Measurements from ENCODE around the gene ERBB2. TPM values are rescaled to one million over a fixed set of nuclear protein-coding genes. Genes with fewer than 3 reads are reported as not detected.
"Not testable (repeated sequence)": the region's sequence is repeated elsewhere in the genome, so short reads cannot be mapped to it uniquely, and the experiment has no call there.

Gene ERBB2
- total and polyA plus RNA-seq, 9 donors, result 80.4 to 171 (median 123) TPM

- Histone ChIP-seq H3K27ac (ENCODE audit: low read length) (peak overlapping the region; percentile 81), H3K27me3 (ENCODE audit: control insufficient read depth, insufficient read depth, low read length) (peaks cover 22% of the 10 kb centered on the region), H3K4me1 (ENCODE audit: control insufficient read depth, insufficient read depth, low read length) (peaks cover 68% of the 10 kb centered on the region), H3K4me3 (ENCODE audit: low read length) (no peak overlapping the region), H3K9me3 (replicated peaks; ENCODE audit: control insufficient read depth, low read depth, low read length) (no peaks in the 10 kb centered on the region), H3K36me3 (ENCODE audit: control insufficient read depth, insufficient read depth, low read length) (peaks cover 25% of the 10 kb centered on the region)
- no peak for DNase-seq
- WGBS (ENCODE audit: insufficient coverage), result 54% methylated on average over 2 of the region's 12 CpGs
Observed at GRCh38 chr17:39702901-39703893, 3.3 kb downstream of the ERBB2 start.

GRCh38 chr17:39703913-39704312 lies 4.0 kb downstream of the ERBB2 start:
- Histone ChIP-seq H3K4me3 (ENCODE audit: low read length) (no peak overlapping the region), H3K4me1 (ENCODE audit: control insufficient read depth, insufficient read depth, low read length) (peaks cover 67% of the 10 kb centered on the region), H3K27ac (ENCODE audit: low read length) (peak overlapping the region; percentile 81), H3K9me3 (replicated peaks; ENCODE audit: control insufficient read depth, low read depth, low read length) (no peaks in the 10 kb centered on the region), H3K27me3 (ENCODE audit: control insufficient read depth, insufficient read depth, low read length) (peaks cover 21% of the 10 kb centered on the region), H3K36me3 (ENCODE audit: control insufficient read depth, insufficient read depth, low read length) (peaks cover 33% of the 10 kb centered on the region)
- DNase-seq, result no peak
- WGBS (ENCODE audit: insufficient coverage), result 79% methylated on average over 2 of the region's 5 CpGs

GRCh38 chr17:39704821-39705551 lies 5.1 kb downstream of the ERBB2 start:
- Histone ChIP-seq H3K9me3 (replicated peaks; ENCODE audit: control insufficient read depth, low read depth, low read length) (no peaks in the 10 kb centered on the region), H3K27me3 (ENCODE audit: control insufficient read depth, insufficient read depth, low read length) (peaks cover 14% of the 10 kb centered on the region), H3K4me1 (ENCODE audit: control insufficient read depth, insufficient read depth, low read length) (peaks cover 59% of the 10 kb centered on the region), H3K4me3 (ENCODE audit: low read length) (no peak overlapping the region), H3K36me3 (ENCODE audit: control insufficient read depth, insufficient read depth, low read length) (peaks cover 43% of the 10 kb centered on the region), H3K27ac (ENCODE audit: low read length) (peak overlapping the region; percentile 85)
- DNase-seq, result peak; percentile 57
- WGBS (ENCODE audit: insufficient coverage), result 38% methylated on average over 8 of the region's 11 CpGs

- peaks cover 10% of the 10 kb centered on the region for H3K27me3 ChIP-seq (ENCODE audit: control insufficient read depth, insufficient read depth, low read length)
- peak overlapping the region; percentile 85 for H3K27ac ChIP-seq (ENCODE audit: low read length)
- H3K4me3 ChIP-seq (ENCODE audit: low read length), result no peak overlapping the region
- 83% methylated on average over 11 of the region's 12 CpGs for WGBS (ENCODE audit: insufficient coverage)
- H3K36me3 ChIP-seq (ENCODE audit: control insufficient read depth, insufficient read depth, low read length), result peaks cover 52% of the 10 kb centered on the region
- no peak for DNase-seq
- H3K9me3 ChIP-seq (replicated peaks; ENCODE audit: control insufficient read depth, low read depth, low read length), result no peaks in the 10 kb centered on the region
- H3K4me1 ChIP-seq (ENCODE audit: control insufficient read depth, insufficient read depth, low read length), result peaks cover 58% of the 10 kb centered on the region
Observed at GRCh38 chr17:39705786-39706348, 6.0 kb downstream of the ERBB2 start.

- H3K4me1 ChIP-seq (ENCODE audit: control insufficient read depth, insufficient read depth, low read length), result peaks cover 53% of the 10 kb centered on the region
- peak overlapping the region; percentile 85 for H3K27ac ChIP-seq (ENCODE audit: low read length)
- H3K36me3 ChIP-seq (ENCODE audit: control insufficient read depth, insufficient read depth, low read length), result peaks cover 57% of the 10 kb centered on the region
- WGBS (ENCODE audit: insufficient coverage), result 73% methylated on average over 2 of the region's 8 CpGs
- H3K27me3 ChIP-seq (ENCODE audit: control insufficient read depth, insufficient read depth, low read length), result peaks cover 4% of the 10 kb centered on the region
- no peaks in the 10 kb centered on the region for H3K9me3 ChIP-seq (replicated peaks; ENCODE audit: control insufficient read depth, low read depth, low read length)
- H3K4me3 ChIP-seq (ENCODE audit: low read length), result no peak overlapping the region
- DNase-seq, result no peak
Observed at GRCh38 chr17:39706383-39706782, 6.5 kb downstream of the ERBB2 start.

GRCh38 chr17:39706921-39707337 lies 7.1 kb downstream of the ERBB2 start:
- Histone ChIP-seq H3K36me3 (ENCODE audit: control insufficient read depth, insufficient read depth, low read length) (peaks cover 62% of the 10 kb centered on the region), H3K27ac (ENCODE audit: low read length) (peak overlapping the region; percentile 13), H3K4me3 (ENCODE audit: low read length) (no peak overlapping the region), H3K9me3 (replicated peaks; ENCODE audit: control insufficient read depth, low read depth, low read length) (no peaks in the 10 kb centered on the region), H3K27me3 (ENCODE audit: control insufficient read depth, insufficient read depth, low read length) (no peaks in the 10 kb centered on the region), H3K4me1 (ENCODE audit: control insufficient read depth, insufficient read depth, low read length) (peaks cover 49% of the 10 kb centered on the region)
- no peak for DNase-seq
- WGBS (ENCODE audit: insufficient coverage), result 97% methylated on average over 4 of the region's 7 CpGs

GRCh38 chr17:39709319-39709997 lies 9.6 kb downstream of the ERBB2 start:
- no peak for DNase-seq
- Histone ChIP-seq H3K9me3 (replicated peaks; ENCODE audit: control insufficient read depth, low read depth, low read length) (no peaks in the 10 kb centered on the region), H3K4me1 (ENCODE audit: control insufficient read depth, insufficient read depth, low read length) (peaks cover 28% of the 10 kb centered on the region), H3K27me3 (ENCODE audit: control insufficient read depth, insufficient read depth, low read length) (no peaks in the 10 kb centered on the region), H3K4me3 (ENCODE audit: low read length) (no peak overlapping the region), H3K36me3 (ENCODE audit: control insufficient read depth, insufficient read depth, low read length) (peaks cover 72% of the 10 kb centered on the region), H3K27ac (ENCODE audit: low read length) (no peak overlapping the region)
- 82% methylated on average over 9 of the region's 14 CpGs for WGBS (ENCODE audit: insufficient coverage)

- 90% methylated on average over 14 of the region's 20 CpGs for WGBS (ENCODE audit: insufficient coverage)
- DNase-seq, result no peak
- Histone ChIP-seq H3K4me1 (ENCODE audit: control insufficient read depth, insufficient read depth, low read length) (peaks cover 20% of the 10 kb centered on the region), H3K9me3 (replicated peaks; ENCODE audit: control insufficient read depth, low read depth, low read length) (no peaks in the 10 kb centered on the region), H3K27me3 (ENCODE audit: control insufficient read depth, insufficient read depth, low read length) (no peaks in the 10 kb centered on the region), H3K36me3 (ENCODE audit: control insufficient read depth, insufficient read depth, low read length) (peaks cover 74% of the 10 kb centered on the region), H3K4me3 (ENCODE audit: low read length) (no peak overlapping the region), H3K27ac (ENCODE audit: low read length) (no peak overlapping the region)
Observed at GRCh38 chr17:39709998-39710964, 10.4 kb downstream of the ERBB2 start.

GRCh38 chr17:39711071-39711470 lies 11.2 kb downstream of the ERBB2 start:
- 93% methylated on average over 10 of the region's 11 CpGs for WGBS (ENCODE audit: insufficient coverage)
- peaks cover 14% of the 10 kb centered on the region for H3K4me1 ChIP-seq (ENCODE audit: control insufficient read depth, insufficient read depth, low read length)

More at GRCh38 chr17:39711071-39711470, 11.2 kb downstream of the ERBB2 start:
- H3K27ac ChIP-seq (ENCODE audit: low read length); H3K4me3 ChIP-seq (ENCODE audit: low read length); H3K9me3 ChIP-seq (replicated peaks; ENCODE audit: control insufficient read depth, low read depth, low read length); H3K27me3 ChIP-seq (ENCODE audit: control insufficient read depth, insufficient read depth, low read length); DNase-seq: not testable (repeated sequence)
- H3K36me3 ChIP-seq (ENCODE audit: control insufficient read depth, insufficient read depth, low read length), result peaks cover 82% of the 10 kb centered on the region
